Epithelial cell of proximal tubule (primary cell): ENCODE measurements around the gene USP22. TPM values are rescaled to one million over a fixed set of nuclear protein-coding genes. Genes with fewer than 3 reads are reported as not detected.

Source experiments
- DNase-seq: peaks from one replicate; pipeline ENCODE4 v3.0.0-alpha.2; 2011; ENCODE audit warnings: low read depth
- H3K4me3 ChIP-seq: 2 replicates; pipeline ENCODE4 v1.5.1; 2011; ENCODE audit warnings: low read depth, mild to moderate bottlenecking, low read length
- CTCF ChIP-seq: conservative IDR thresholded peaks from 2 replicates; pipeline ENCODE4 v1.5.1; 2012; ENCODE audit warnings: low read depth, mild to moderate bottlenecking, low read length
- total RNA-seq: library from RNA; depleted of rRNA; stranded (reverse); fragments of >200 nt; gene quantifications from 2 replicates; pipeline ENCODE4 v1.2.3, GENCODE V29; 2015

Gene USP22
- total RNA-seq, 1 donor from 2014 or later = 158 TPM

GRCh38 chr17:21035406-21035805 is 7.4 kb downstream of the USP22 start:
- no peak for DNase-seq
- no peak for TF ChIP-seq CTCF
- H3K4me3 ChIP-seq = no peak overlapping the region

- no peak for TF ChIP-seq CTCF
- no peak for DNase-seq
- no peak overlapping the region for H3K4me3 ChIP-seq
These were observed 8.2 kb downstream of the USP22 start for GRCh38 chr17:21034340-21035235.

GRCh38 chr17:21033350-21033749 is 9.5 kb downstream of the USP22 start:
- no peak overlapping the region for H3K4me3 ChIP-seq
- DNase-seq = no peak
- no peak for TF ChIP-seq CTCF

GRCh38 chr17:21031756-21032396 is 10.9 kb downstream of the USP22 start:
- H3K4me3 ChIP-seq = no peak overlapping the region
- DNase-seq = no peak
- no peak for TF ChIP-seq CTCF

GRCh38 chr17:21030375-21030774 is 12.4 kb downstream of the USP22 start:
- no peak for TF ChIP-seq CTCF
- DNase-seq = no peak
- H3K4me3 ChIP-seq = no peak overlapping the region

GRCh38 chr17:21029515-21029914 is 13.3 kb downstream of the USP22 start:
- TF ChIP-seq CTCF = no peak
- DNase-seq = no peak
- H3K4me3 ChIP-seq = no peak overlapping the region
